H1 (cell line): ENCODE measurements around the gene TSEN2. TPM values are rescaled to one million over a fixed set of nuclear protein-coding genes. Genes with fewer than 3 reads are reported as not detected.

ENCODE experiments used
- CTCF ChIA-PET: fragments of 300-600 bp; sonication (Branson Sonifier 250); formaldehyde crosslinking; loops from one replicate; lab custom pipeline; 2021; ENCODE audit not compliant: partially characterized antibody; lab: Charles Lee
- POLR2A ChIA-PET: fragments of 300-600 bp; sonication (Branson Sonifier 250); formaldehyde crosslinking; loops from one replicate; lab custom pipeline; 2021; ENCODE audit warnings: inconsistent platforms; ENCODE audit not compliant: partially characterized antibody; lab: Charles Lee
- DNase-seq, 2 experiments: peaks; one replicate each; pipeline versions ENCODE4 v3.0.0 to v3.0.0-alpha.2; 2010 to 2022; ENCODE audit warnings: low spot score in 2 of 2, low read depth in 1 of 2, mixed read lengths in 1 of 2
- FAIRE-seq: peaks from 2 replicates; lab custom pipeline; 2011; peaks lifted over from hg19 to GRCh38; lab: Jason Lieb, UNC
- H2AFZ ChIP-seq: 2 replicates; pipeline ENCODE4 v1.8.1; 2012; ENCODE audit warnings: low read length, inconsistent platforms
- H2AK5ac ChIP-seq: 2 replicates; pipeline ENCODE4 v1.6.1; 2013; ENCODE audit warnings: low read depth, low read length
- H2BK120ac ChIP-seq: replicated peaks from 2 replicates; pipeline ENCODE3; 2013; ENCODE audit warnings: low read depth, low read length, inconsistent platforms
- H2BK12ac ChIP-seq: 2 replicates; pipeline ENCODE4 v1.6.1; 2013; ENCODE audit warnings: low read depth, low read length
- H2BK15ac ChIP-seq: 2 replicates; pipeline ENCODE4 v1.6.1; 2013; ENCODE audit warnings: low read length
- H2BK20ac ChIP-seq: 2 replicates; pipeline ENCODE4 v1.6.1; 2013; ENCODE audit warnings: low read length
- H2BK5ac ChIP-seq: 2 replicates; pipeline ENCODE4 v1.6.1; 2013; ENCODE audit warnings: low read depth, low read length
- H3K14ac ChIP-seq: 2 replicates; pipeline ENCODE4 v1.6.1; 2013; ENCODE audit warnings: inconsistent platforms; ENCODE audit not compliant: insufficient read length
- H3K18ac ChIP-seq: 2 replicates; pipeline ENCODE4 v1.6.1; 2013; ENCODE audit warnings: low read length; ENCODE audit errors: extremely low read depth
- H3K23ac ChIP-seq: 2 replicates; pipeline ENCODE4 v1.6.1; 2013; ENCODE audit warnings: inconsistent platforms; ENCODE audit not compliant: insufficient read length
- H3K23me2 ChIP-seq: 2 replicates; pipeline ENCODE4 v1.6.1; 2013; ENCODE audit warnings: low read depth, low read length
- H3K27ac ChIP-seq: 2 replicates; pipeline ENCODE4 v1.6.1; 2011; ENCODE audit warnings: low read depth, low read length, inconsistent platforms
- H3K27me3 ChIP-seq, 4 experiments: replicated peaks in 1 of 4; 1 replicate in 1 of 4; 2 replicates in 3 of 4; pipeline versions ENCODE4 v1.6.1 to v1.8.1; 2011 to 2013; ENCODE audit warnings: low read length in 3 of 4, mild to moderate bottlenecking in 3 of 4, inconsistent platforms in 2 of 4, mixed read lengths in 2 of 4, moderate library complexity in 1 of 4; ENCODE audit not compliant: control insufficient read depth in 3 of 4, insufficient read depth in 3 of 4; ENCODE audit errors: extremely low read depth in 1 of 4
- H3K36me3 ChIP-seq, 4 experiments: 2 replicates each; pipeline versions ENCODE4 v1.6.1 to v1.8.1; 2011 to 2013; ENCODE audit warnings: mild to moderate bottlenecking in 4 of 4, low read length in 3 of 4, moderate library complexity in 2 of 4, control low read depth in 1 of 4, inconsistent platforms in 1 of 4; ENCODE audit not compliant: insufficient read depth in 4 of 4, control insufficient read depth in 2 of 4
- H3K4ac ChIP-seq: replicated peaks from 2 replicates; pipeline ENCODE3; 2013; ENCODE audit warnings: low read length, low read depth, mixed read lengths, inconsistent platforms; ENCODE audit not compliant: insufficient read length
- H3K4me1 ChIP-seq, 4 experiments: replicated peaks in 1 of 4; 1 replicate in 1 of 4; 2 replicates in 3 of 4; pipeline versions ENCODE4 v1.6.1 to v1.8.1; 2011 to 2013; ENCODE audit warnings: low read length in 3 of 4, inconsistent platforms in 2 of 4, mixed read lengths in 1 of 4; ENCODE audit not compliant: insufficient read depth in 4 of 4, control insufficient read depth in 3 of 4
- H3K4me2 ChIP-seq, 2 experiments: 2 replicates each; pipeline versions ENCODE4 v1.6.1 to v1.8.1; 2011 to 2013; ENCODE audit warnings: low read depth in 2 of 2, low read length in 2 of 2, control low read depth in 1 of 2, inconsistent platforms in 1 of 2, mild to moderate bottlenecking in 1 of 2; ENCODE audit not compliant: insufficient read depth in 1 of 2
- H3K4me3 ChIP-seq, 4 experiments: fragments of 200-600, 300-600 bp in 1 of 4; sonication (generic), shearing (Covaris generic), sonication (Bioruptor Twin) in 1 of 4; 2 replicates each; pipeline versions ENCODE4 v1.5.1 to v1.8.1; 2011 to 2016; ENCODE audit warnings: low read length in 4 of 4, low read depth in 3 of 4, control low read depth in 2 of 4, inconsistent platforms in 2 of 4, mild to moderate bottlenecking in 2 of 4, mixed read lengths in 1 of 4, moderate library complexity in 1 of 4; ENCODE audit not compliant: insufficient read depth in 2 of 4; ENCODE audit errors: extremely low read depth in 1 of 4
- H3K56ac ChIP-seq: replicated peaks from 2 replicates; pipeline ENCODE3; 2013; ENCODE audit warnings: low read depth, mild to moderate bottlenecking, mixed read lengths, low read length, inconsistent platforms; ENCODE audit not compliant: insufficient read length
- H3K79me1 ChIP-seq: 2 replicates; pipeline ENCODE4 v1.6.1; 2013; ENCODE audit warnings: low read depth, low read length, control low read depth
- H3K79me2 ChIP-seq, 2 experiments: 2 replicates each; pipeline versions ENCODE4 v1.6.1 to v1.8.1; 2012 to 2013; ENCODE audit warnings: low read length in 2 of 2, mild to moderate bottlenecking in 2 of 2, inconsistent platforms in 1 of 2; ENCODE audit not compliant: insufficient read depth in 2 of 2, control insufficient read depth in 1 of 2
- H3K9ac ChIP-seq, 4 experiments: replicated peaks in 1 of 4; 1 replicate in 1 of 4; 2 replicates in 3 of 4; pipeline versions ENCODE4 v1.6.1 to v1.8.1; 2011 to 2013; ENCODE audit warnings: low read depth in 3 of 4, low read length in 3 of 4, control low read depth in 2 of 4, mild to moderate bottlenecking in 2 of 4, moderate library complexity in 2 of 4, inconsistent platforms in 1 of 4; ENCODE audit errors: extremely low read depth in 1 of 4
- H3K9me3 ChIP-seq, 2 experiments: 2 replicates each; pipeline versions ENCODE4 v1.6.1 to v1.8.1; 2012 to 2013; ENCODE audit warnings: mild to moderate bottlenecking in 2 of 2, moderate library complexity in 2 of 2, control low read depth in 1 of 2, inconsistent platforms in 1 of 2, low read depth in 1 of 2, low read length in 1 of 2, mixed read lengths in 1 of 2; ENCODE audit not compliant: insufficient read depth in 2 of 2
- H4K20me1 ChIP-seq, 2 experiments: replicated peaks in 1 of 2; 2 replicates each; pipeline versions ENCODE3 to v1.8.1; 2011 to 2013; ENCODE audit warnings: inconsistent platforms in 2 of 2, low read length in 2 of 2, mild to moderate bottlenecking in 1 of 2; ENCODE audit not compliant: insufficient read depth in 2 of 2, control insufficient read depth in 1 of 2
- H4K5ac ChIP-seq: 2 replicates; pipeline ENCODE4 v1.6.1; 2013; ENCODE audit warnings: low read length, low read depth, mixed read lengths, inconsistent platforms; ENCODE audit not compliant: insufficient read length
- H4K8ac ChIP-seq: 2 replicates; pipeline ENCODE4 v1.8.0; 2013; ENCODE audit warnings: mild to moderate bottlenecking, moderate library complexity, low read length, inconsistent platforms; ENCODE audit not compliant: insufficient read depth; ENCODE audit errors: extremely low read depth
- H4K91ac ChIP-seq: replicated peaks from 2 replicates; pipeline ENCODE3; 2013; ENCODE audit warnings: low read length, mixed read lengths, inconsistent platforms; ENCODE audit not compliant: insufficient read length
- EP300 ChIP-seq, 2 experiments: IDR thresholded peaks; 1 replicate in 1 of 2; 2 replicates in 1 of 2; pipeline ENCODE4 v1.6.1; 2011 to 2012; ENCODE audit warnings: low read depth in 2 of 2, low read length in 2 of 2, mild to moderate bottlenecking in 2 of 2, borderline replicate concordance in 1 of 2, inconsistent platforms in 1 of 2, moderate library complexity in 1 of 2
- EZH2 ChIP-seq: fragments of 200-600 bp; sonication (generic); IDR thresholded peaks from 2 replicates; pipeline ENCODE4 v1.7.1; 2012; ENCODE audit warnings: low read depth, mild to moderate bottlenecking, moderate library complexity, low read length, inconsistent platforms; ENCODE audit not compliant: severe bottlenecking
- GTF2F1 ChIP-seq: IDR thresholded peaks from 2 replicates; pipeline ENCODE4 v1.6.1; 2012; ENCODE audit warnings: low read depth, low read length, improper control_type of control experiment, borderline replicate concordance
- JUND ChIP-seq: IDR thresholded peaks from 2 replicates; pipeline ENCODE4 v1.6.1; 2011; ENCODE audit warnings: mild to moderate bottlenecking, improper control_type of control experiment, low read length
- KDM5A ChIP-seq: fragments of 200-600 bp; IDR thresholded peaks from 2 replicates; pipeline ENCODE4 v1.7.1; 2012; ENCODE audit warnings: mild to moderate bottlenecking, low read length, inconsistent platforms, mixed read lengths
- RBBP5 ChIP-seq: IDR thresholded peaks from 2 replicates; pipeline ENCODE4 v1.7.1; 2012; ENCODE audit warnings: low read depth, mild to moderate bottlenecking, inconsistent platforms, low read length, moderate library complexity, borderline replicate concordance
- SIRT6 ChIP-seq: IDR thresholded peaks from one replicate; pipeline ENCODE4 v1.7.1; 2012; ENCODE audit warnings: low read length, inconsistent platforms
- SP2 ChIP-seq: IDR thresholded peaks from 2 replicates; pipeline ENCODE4 v1.6.1; 2012; ENCODE audit warnings: mild to moderate bottlenecking, low read length, inconsistent platforms
- TAF1 ChIP-seq: IDR thresholded peaks from 2 replicates; pipeline ENCODE4 v1.6.1; 2011; ENCODE audit warnings: mild to moderate bottlenecking, low read depth, low read length
- TBP ChIP-seq: IDR thresholded peaks from 2 replicates; pipeline ENCODE4 v1.6.1; 2011; ENCODE audit warnings: low read depth, low read length, improper control_type of control experiment
- YY1 ChIP-seq: IDR thresholded peaks from 2 replicates; pipeline ENCODE4 v1.6.1; 2011; ENCODE audit warnings: low read depth, mild to moderate bottlenecking, low read length
- WGBS, 2 experiments: shearing (Covaris generic) in 1 of 2; methylation state at CpG; one replicate each; pipeline versions ENCODE4 v1.1.6 to v1.1.7; 2013 to 2015; ENCODE audit warnings: low lambda C conversion rate in 2 of 2, mixed read lengths in 2 of 2, inconsistent platforms in 1 of 2, low coverage in 1 of 2, missing lambda C conversion rate in 1 of 2; ENCODE audit not compliant: insufficient replicate concordance in 2 of 2, insufficient coverage in 1 of 2, insufficient read length in 1 of 2; ENCODE audit errors: extremely low coverage in 1 of 2, missing lambda C conversion rate in 1 of 2; 5-methylcytosine and 5-hydroxymethylcytosine counted together
- polyA plus RNA-seq, 7 experiments: library from polyadenylated mRNA; depleted of rRNA in 3 of 7; stranded (reverse) in 5 of 7; unstranded in 2 of 7; fragments of >200 nt in 5 of 7; fragments of 200-250 nt in 2 of 7; gene quantifications; 1 replicate in 5 of 7; 2 replicates in 1 of 7; 4 replicates in 1 of 7; pipeline versions ENCODE4 v1.2.1 to v1.2.3, GENCODE V29; 2011 to 2013; ENCODE audit warnings: missing spikeins in 2 of 7, mixed read lengths in 2 of 7
- total RNA-seq: library from RNA; stranded (reverse); fragmentation: NEBNext Ultra II Directional; extraction: Animal tissue kit (Norgen Biotek cat#: 25700); gene quantifications from 2 replicates; pipeline ENCODE4 v1.2.1, GENCODE V29; 2021
- TF ChIP-seq, protein P1 (sequence below): IDR thresholded peaks from 2 replicates; pipeline ENCODE4 v1.6.1; 2012; ENCODE audit warnings: inconsistent platforms

Gene TSEN2
- total and polyA plus RNA-seq, 2 of the 8 experiments (the other 6 are each of a cell fraction or from before 2014, with no cell fraction given) = 16.1 to 22.4 TPM

GRCh38 chr3:12521010-12521409, 36.7 kb downstream of the TSEN2 start:
- 86% methylated on average over 2 of the region's 2 CpGs; no CpG with 5 or more reads in 1 of the 2 experiments for WGBS, 2 experiments

More at GRCh38 chr3:12521010-12521409, 36.7 kb downstream of the TSEN2 start:
- Histone ChIP-seq H2BK5ac (no peak overlapping the region), H2BK20ac (no peak overlapping the region), H3K4me3 (no peak overlapping the region), H3K9ac (no peak overlapping the region), H3K18ac (no peak overlapping the region), H3K27me3 (no peaks in the 10 kb centered on the region), H4K20me1 (peaks cover 0 to 2% of the 10 kb centered on the region in 2 experiments), H4K5ac (no peak overlapping the region), H3K79me1 (peaks cover 2% of the 10 kb centered on the region; the same call in 1 of the 2 replicates), H3K9me3 (no peaks in the 10 kb centered on the region), H3K23me2 (no peaks in the 10 kb centered on the region; the same call in 1 of the 2 replicates), H3K4me1 (no peaks in the 10 kb centered on the region), H3K4me2 (no peak overlapping the region), H3K27ac (no peak overlapping the region), H4K8ac (no peak overlapping the region), H2BK12ac (no peak overlapping the region), H2AK5ac (no peak overlapping the region), H3K36me3 (peaks cover 2 to 21% (median 10%) of the 10 kb centered on the region in 4 experiments; a peak in 6 of 8 replicates), H3K56ac (no peak overlapping the region), H3K14ac (no peak overlapping the region), H3K4ac (no peak overlapping the region), H3K79me2 (no peaks in the 10 kb centered on the region), H2AFZ (no peak overlapping the region), H2BK15ac (no peak overlapping the region), H2BK120ac (no peak overlapping the region), H3K23ac (no peak overlapping the region)
- FAIRE-seq (no peak), DNase-seq (no peak)
- POLR2A ChIA-PET = interaction anchor here (1.1 kb wide), 1 partner anchor 11 kb away, joined by 3 read pairs; no protein-coding TSS in a partner anchor
- CTCF ChIA-PET = interaction anchor here (1.0 kb wide), 1 partner anchor 18 kb away, joined by 3 read pairs; no protein-coding TSS in a partner anchor
- TF ChIP-seq TBP (no peak), YY1 (no peak), EP300 (IDR thresholded peaks at IDR 0.05; ENCODE audit: borderline replicate concordance in 1 of 2, low read depth in 2 of 2, low read length in 2 of 2) (no peak), GTF2F1 (no peak), EZH2 (no peak), JUND (no peak), TAF1 (no peak), RBBP5 (no peak), KDM5A (no peak), SP2 (no peak), SIRT6 (no peak)
- TF ChIP-seq, protein P1, sequence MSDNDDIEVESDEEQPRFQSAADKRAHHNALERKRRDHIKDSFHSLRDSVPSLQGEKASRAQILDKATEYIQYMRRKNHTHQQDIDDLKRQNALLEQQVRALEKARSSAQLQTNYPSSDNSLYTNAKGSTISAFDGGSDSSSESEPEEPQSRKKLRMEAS = no peak
- TF ChIP-seq, all 59 proteins: peak for 0
- H4K91ac ChIP-seq = no peak overlapping the region
